Anterior cingulate cortex (tissue), 58 donors: ENCODE data around the gene INPP5A.
"Not testable (repeated sequence)": the region's sequence is repeated elsewhere in the genome, so short reads cannot be mapped to it uniquely, and the experiment has no call there.

Experiments used
- DNase-seq, 58 donors: peaks; one replicate each; lab custom pipeline; 2025; lab: John Stamatoyannopoulos, UW

INPP5A gene

DNA sequence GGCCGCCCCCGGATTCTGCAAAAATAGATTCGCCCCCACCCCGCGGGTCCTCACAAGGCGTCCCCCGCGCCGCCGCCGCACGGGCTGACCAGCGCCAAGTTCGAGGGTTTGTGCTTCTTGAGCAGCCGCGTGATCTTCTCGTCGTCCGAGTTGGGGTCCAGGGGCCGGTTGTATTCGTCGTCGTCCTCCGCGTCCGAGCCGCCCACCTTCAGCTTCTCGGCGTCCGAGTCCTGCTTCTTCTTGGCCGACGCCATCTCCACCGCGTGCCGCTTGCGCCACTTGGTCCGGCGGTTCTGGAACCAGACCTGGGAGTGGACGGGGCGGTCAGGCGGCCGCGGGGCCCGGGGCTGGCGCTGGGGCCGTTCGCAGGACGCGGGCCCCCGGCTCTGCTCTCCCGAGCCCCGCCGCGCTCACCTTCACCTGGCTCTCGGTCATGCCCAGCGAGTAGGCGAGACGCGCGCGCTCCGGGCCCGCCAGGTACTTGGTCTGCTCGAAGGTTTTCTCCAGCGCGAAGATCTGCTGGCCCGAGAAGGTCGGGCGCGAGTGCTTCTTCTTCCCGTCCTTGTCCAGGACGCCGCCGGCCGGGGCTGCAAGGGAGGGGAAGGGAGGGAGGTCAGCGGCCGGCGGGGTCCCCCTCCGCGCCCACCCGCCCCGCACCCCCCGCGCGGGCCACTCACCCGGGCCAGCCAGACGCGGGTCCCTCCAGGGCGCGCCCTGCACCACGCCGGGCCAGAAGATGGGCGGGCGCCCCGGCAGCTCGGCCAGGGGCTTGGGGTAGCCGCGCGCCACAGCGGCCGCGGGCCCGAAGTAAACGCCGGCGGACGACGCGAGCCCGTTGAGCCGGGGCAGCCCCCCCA lies 247.5 kb downstream of the INPP5A start:
- peak in 1 of 58 donors; percentile 54 for DNase-seq

DNA sequence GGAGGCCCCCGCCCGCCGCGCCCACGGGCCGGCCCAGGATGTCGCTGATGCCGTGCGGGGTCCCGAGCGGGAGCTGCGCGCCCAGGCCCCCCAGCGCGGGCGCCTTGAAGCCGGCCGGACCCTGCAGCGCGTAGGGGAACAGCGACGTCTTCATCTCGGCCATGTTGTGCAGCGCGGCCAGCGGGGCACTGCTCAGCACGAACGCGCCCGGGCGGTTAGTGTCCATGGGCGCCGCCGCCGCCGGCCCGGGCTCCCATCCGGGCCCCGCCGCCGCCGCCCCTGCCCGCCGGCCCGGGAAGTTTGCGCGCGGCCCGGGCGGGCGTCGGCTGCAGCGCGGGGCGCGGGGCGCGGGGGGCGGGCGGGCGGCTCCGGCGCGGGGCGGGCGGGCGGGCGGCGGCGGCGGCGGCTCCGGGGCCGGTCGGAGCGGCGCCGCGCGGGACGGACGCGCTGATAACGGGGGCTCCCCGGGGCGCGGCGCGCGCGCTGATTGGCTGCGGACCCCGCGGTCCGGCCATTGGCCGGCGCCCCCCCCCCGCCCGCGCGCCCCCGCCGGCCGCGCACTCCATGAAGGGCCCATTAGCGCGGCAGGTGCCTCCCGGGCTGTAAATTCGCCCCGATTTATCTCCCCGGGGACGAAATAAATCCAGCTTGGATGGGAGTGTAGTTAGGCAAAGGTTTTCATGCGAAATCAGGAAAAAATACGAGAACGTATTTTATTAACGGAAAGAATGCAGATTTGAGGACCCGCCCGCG lies 248.3 kb downstream of the INPP5A start, which contains the start of gene NKX6-2:
NKX6-2 (minus strand) TSS at position 425 of the 753 bp plus-strand sequence; CDS start at position 226, 199 bp downstream.
- peak in 22 of 58 donors; percentile 11 to 68 (median 50) for DNase-seq

DNA sequence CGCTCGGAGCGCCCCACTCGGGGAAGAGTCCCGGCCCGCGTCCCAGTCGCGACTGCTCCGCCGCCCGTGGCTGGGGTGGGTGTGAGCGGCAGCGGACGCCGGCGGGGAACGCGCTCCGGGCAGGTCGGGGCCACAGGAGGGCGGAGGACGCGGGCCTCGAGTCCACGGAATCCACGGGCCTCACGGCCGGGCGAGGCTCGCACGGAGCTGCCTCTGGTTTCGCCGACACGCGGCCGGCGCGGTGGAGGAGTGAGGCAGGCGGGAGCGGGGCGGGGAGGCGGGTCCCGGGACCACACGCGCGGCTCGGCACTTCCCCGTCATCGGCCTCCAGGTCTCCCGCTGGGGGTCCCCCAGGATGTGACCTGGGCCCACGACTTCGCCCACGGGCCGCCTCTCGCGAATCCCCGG lies 248.9 kb downstream of the INPP5A start:
- DNase-seq = peak in 1 of 58 donors; percentile 43

- DNase-seq = peak in 1 of 58 donors; percentile 43
Measured at GRCh38 chr10:132786884-132787494, 249.4 kb downstream of the INPP5A start.

GRCh38 chr10:132787495-132788179 lies 250.1 kb downstream of the INPP5A start:
- DNase-seq = peak in 1 of 58 donors; percentile 25

DNA sequence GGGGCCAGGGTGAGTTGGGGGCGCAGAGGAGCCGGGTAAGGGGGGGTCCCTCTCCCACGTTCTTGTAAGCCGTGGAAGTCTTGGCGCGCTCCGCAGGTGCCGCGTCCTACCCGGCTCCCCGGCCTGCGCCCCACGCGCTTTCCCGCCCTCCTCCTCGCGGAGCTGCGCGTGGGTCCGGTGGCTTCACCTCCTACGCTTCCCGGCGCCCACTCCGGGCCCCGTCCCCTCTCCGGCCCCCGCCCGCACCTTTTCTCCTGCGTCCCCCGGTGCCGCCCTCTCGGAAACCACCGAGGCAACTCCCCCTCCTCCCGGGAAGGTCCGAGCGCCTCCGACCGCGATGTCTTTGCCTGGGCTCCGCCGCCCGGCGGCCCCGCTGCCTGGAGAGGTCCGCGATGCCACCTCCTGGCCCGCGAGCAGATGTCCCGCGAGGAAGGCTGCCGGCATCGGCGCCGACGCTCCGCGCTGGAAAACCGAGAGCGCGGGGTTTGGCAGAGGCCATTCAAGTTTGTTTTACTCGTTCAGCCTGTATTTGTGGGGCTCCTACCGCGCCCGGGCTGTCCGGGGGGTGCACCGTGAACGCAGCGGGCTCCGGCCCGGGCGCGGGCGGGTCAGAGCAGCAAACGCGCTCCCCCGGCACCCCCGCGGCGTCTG lies 250.7 kb downstream of the INPP5A start:
- DNase-seq = peak in 24 of 58 donors; percentile 5 to 62 (median 38)

DNA sequence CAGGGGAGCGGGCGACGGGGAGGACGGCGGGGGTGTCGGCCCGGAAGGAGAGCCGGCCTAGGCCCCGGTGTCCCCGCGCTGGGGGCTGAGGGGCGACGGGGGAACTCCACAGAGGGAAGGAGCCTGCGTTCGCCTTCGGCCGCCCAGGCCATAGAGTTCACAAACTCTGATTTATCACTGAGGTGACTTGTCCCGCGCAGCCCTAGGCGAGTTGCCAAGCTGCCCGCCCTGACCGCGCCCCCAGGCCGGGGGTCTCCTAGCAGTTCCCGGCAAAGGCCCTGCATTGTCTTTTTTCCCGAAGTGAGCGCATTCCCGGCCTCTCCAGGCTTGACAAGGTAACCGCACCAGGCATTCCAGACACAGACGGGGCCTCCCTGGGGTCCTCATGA lies 251.2 kb downstream of the INPP5A start:
- DNase-seq = no peak

DNA sequence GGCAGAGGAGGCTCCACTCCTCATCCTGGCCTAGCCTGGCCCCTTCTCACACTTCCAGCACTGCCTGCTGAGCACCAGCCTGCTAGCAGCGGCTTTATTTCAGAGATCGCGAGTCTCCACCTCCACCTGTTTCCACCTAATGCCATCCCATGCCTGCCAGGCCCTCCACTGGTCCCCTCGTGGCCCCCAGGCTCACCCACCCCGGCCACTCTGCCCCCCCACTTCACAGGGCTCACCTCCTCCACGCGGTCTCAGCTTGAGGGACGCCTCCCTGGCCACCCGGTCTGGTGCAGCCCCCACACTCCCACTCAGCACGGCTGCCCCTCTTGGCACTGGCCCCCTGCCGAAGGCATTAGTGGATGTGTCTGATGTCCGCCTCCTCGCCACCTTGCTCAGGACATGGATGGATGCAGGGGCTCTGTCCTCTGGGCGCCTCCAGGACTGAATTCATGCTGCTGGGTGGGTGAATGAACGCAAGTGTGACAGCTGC lies 252.1 kb downstream of the INPP5A start:
- DNase-seq = no peak

DNA sequence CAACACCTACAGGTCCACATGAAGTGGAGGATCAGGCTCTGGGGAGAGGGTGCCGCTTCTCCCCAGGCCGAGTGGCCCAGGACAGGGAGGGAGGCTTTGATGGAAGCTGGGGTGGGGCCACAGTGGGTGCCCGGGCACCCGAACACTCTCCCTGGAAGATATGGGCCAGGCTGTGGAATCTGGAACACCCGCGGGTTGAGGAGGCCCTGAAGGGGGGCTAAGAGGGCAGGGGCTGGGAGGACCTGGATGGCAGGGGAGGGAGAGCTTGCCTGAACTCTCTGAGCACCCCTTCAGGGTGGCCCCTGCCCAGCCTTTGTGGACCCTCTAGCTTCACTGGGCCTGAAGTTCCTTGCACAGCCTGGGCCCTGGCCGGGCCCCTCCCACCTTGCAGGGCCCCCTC lies 252.9 kb downstream of the INPP5A start:
- DNase-seq = no peak

GRCh38 chr10:132790934-132791829 lies 253.6 kb downstream of the INPP5A start:
- no peak for DNase-seq

- not testable (repeated sequence) for DNase-seq
Measured at GRCh38 chr10:132792099-132792498, 254.5 kb downstream of the INPP5A start.

GRCh38 chr10:132792796-132793195 lies 255.2 kb downstream of the INPP5A start:
- DNase-seq = no peak

DNA sequence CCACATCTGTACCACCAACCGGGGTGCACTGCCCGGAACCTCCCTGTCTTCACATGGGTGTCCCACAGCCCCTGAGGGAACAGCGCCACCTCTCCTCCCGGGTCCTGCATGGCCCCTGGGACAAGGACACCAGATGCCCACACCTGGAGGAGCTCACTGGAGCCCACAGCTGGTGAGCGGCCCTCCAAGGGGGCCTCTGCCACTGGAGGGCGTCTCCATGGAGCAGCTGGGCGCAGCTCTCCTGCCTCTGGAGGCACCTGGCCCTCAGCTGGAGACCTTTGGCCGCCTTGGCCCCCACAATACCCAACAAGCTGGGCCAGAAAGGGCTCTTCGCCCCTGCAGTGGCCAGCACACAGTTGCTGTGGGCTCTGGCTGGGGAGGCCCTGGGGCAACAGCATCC lies 255.6 kb downstream of the INPP5A start:
- no peak for DNase-seq

- no peak for DNase-seq
Measured at GRCh38 chr10:132793871-132794849, 256.6 kb downstream of the INPP5A start.

DNA sequence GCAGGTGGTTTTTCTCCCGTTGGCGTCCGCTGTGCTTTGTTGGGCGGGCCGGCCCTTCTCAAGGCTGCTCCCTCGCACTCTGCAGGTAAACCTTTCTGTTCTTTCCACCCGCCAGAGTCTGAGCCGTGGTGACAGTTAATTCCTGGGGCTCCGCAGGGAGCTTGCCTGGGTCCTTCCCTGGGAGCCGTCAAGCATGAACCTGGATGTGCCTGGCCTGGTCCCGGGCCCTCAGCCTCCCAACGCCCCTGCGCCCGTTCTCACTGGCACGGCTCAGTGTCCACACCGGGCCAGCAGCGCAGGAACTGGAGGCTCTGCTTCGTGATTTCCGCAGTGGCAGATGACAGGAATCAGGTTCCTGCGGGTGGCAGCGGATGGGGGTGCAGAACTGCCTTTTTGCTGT lies 259.3 kb downstream of the INPP5A start:
- no peak for DNase-seq

- DNase-seq = not testable (repeated sequence)
Measured at GRCh38 chr10:132797986-132798385, 260.4 kb downstream of the INPP5A start.

GRCh38 chr10:132798403-132798802 lies 260.8 kb downstream of the INPP5A start:
- DNase-seq = no peak
